ENCODE measurements around the gene CCDC68. TPM values are rescaled to one million over a fixed set of nuclear protein-coding genes. Genes with fewer than 3 reads are reported as not detected.

Gene CCDC68
- total and polyA plus RNA-seq, 3 donors from 2014 or later, result 8.5 to 54.1 (median 35.7) TPM

GRCh38 chr18:54905629-54906028, 53.6 kb downstream of the CCDC68 start:
- no peak overlapping the region for H3K27ac ChIP-seq
- no peaks in the 10 kb centered on the region for H3K4me1 ChIP-seq
- intact Hi-C loops (cut with DNase I; ENCODE audit: low total_unique reads), result no loop called here
- no peaks in the 10 kb centered on the region for H3K36me3 ChIP-seq (ENCODE audit: low read depth, missing control alignments)
- no peaks in the 10 kb centered on the region for H3K9me3 ChIP-seq
- no peak for DNase-seq
- no peak for TF ChIP-seq POLR2A (IDR thresholded peaks at IDR 0.05)
- TF ChIP-seq CTCF (IDR thresholded peaks at IDR 0.05), result no peak
- WGBS, 2 donors, result 88 to 94% methylated on average over 4 to 5 of the region's 5 CpGs
- no peak overlapping the region for H3K4me3 ChIP-seq
- H3K27me3 ChIP-seq, result no peaks in the 10 kb centered on the region

- Histone ChIP-seq H3K4me3 (no peak overlapping the region), H3K27me3 (no peaks in the 10 kb centered on the region), H3K27ac (no peak overlapping the region), H3K4me1 (no peaks in the 10 kb centered on the region), H3K9me3 (no peaks in the 10 kb centered on the region), H3K36me3 (ENCODE audit: low read depth, missing control alignments) (no peaks in the 10 kb centered on the region)
- WGBS, 2 donors, result 89 to 96% methylated on average over 2 of the region's 2 CpGs
- TF ChIP-seq CTCF (IDR thresholded peaks at IDR 0.05) (no peak), POLR2A (IDR thresholded peaks at IDR 0.05) (no peak)
- DNase-seq, result no peak
- intact Hi-C loops (cut with DNase I; ENCODE audit: low total_unique reads), result no loop called here
These were observed 54.7 kb downstream of the CCDC68 start for GRCh38 chr18:54904581-54904980.

GRCh38 chr18:54900290-54900689, 59.0 kb downstream of the CCDC68 start:
- no peaks in the 10 kb centered on the region for H3K27me3 ChIP-seq
- no peak overlapping the region for H3K4me3 ChIP-seq
- DNase-seq, result no peak
- TF ChIP-seq CTCF (IDR thresholded peaks at IDR 0.05) (no peak), POLR2A (IDR thresholded peaks at IDR 0.05) (no peak)
- H3K4me1 ChIP-seq, result no peaks in the 10 kb centered on the region
- no peaks in the 10 kb centered on the region for H3K9me3 ChIP-seq
- H3K36me3 ChIP-seq (ENCODE audit: low read depth, missing control alignments), result no peaks in the 10 kb centered on the region
- no peak overlapping the region for H3K27ac ChIP-seq
- WGBS, 2 donors, result 81 to 92% methylated on average over 2 of the region's 2 CpGs
- intact Hi-C loops (cut with DNase I; ENCODE audit: low total_unique reads), result no loop called here

- H3K4me3 ChIP-seq, result no peak overlapping the region
- no peaks in the 10 kb centered on the region for H3K27me3 ChIP-seq
- H3K4me1 ChIP-seq, result no peaks in the 10 kb centered on the region
- intact Hi-C loops (cut with DNase I; ENCODE audit: low total_unique reads), result no loop called here
- no peak for DNase-seq
- H3K36me3 ChIP-seq (ENCODE audit: low read depth, missing control alignments), result no peaks in the 10 kb centered on the region
- TF ChIP-seq CTCF (IDR thresholded peaks at IDR 0.05) (no peak), POLR2A (IDR thresholded peaks at IDR 0.05) (no peak)
- no peaks in the 10 kb centered on the region for H3K9me3 ChIP-seq
- no peak overlapping the region for H3K27ac ChIP-seq
These were observed 59.8 kb downstream of the CCDC68 start for GRCh38 chr18:54899500-54899899.

DNA sequence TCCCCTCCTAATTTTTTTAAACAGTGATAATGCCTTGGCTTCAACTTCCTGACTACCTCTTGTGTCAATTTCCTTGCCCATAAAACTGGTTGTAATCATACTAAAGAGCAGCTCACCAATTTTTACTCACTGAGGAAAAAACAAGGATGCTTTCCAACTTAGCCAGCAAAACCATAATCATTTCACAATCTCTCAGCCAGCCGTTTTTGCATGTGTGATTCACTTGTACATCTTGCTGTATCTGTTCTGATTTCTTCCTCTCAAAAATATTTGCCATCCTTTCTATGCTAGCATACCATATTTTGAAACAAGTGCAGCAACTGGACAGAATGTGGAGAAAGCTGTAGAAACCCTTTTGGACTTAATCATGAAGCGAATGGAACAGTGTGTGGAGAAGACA, 70.3 kb downstream of the CCDC68 start:
- Histone ChIP-seq H3K27me3 (no peaks in the 10 kb centered on the region), H3K4me1 (no peaks in the 10 kb centered on the region), H3K36me3 (ENCODE audit: low read depth, missing control alignments) (no peaks in the 10 kb centered on the region), H3K4me3 (no peak overlapping the region), H3K27ac (no peak overlapping the region), H3K9me3 (no peaks in the 10 kb centered on the region)
- intact Hi-C loops (cut with DNase I; ENCODE audit: low total_unique reads), result no loop called here
- no peak for TF ChIP-seq POLR2A (IDR thresholded peaks at IDR 0.05)
- no peak for TF ChIP-seq CTCF (IDR thresholded peaks at IDR 0.05)
- 63 to 79% methylated on average over 2 of the region's 2 CpGs for WGBS, 2 donors
- no peak for DNase-seq

Measured in testis (tissue), 3 donors.